ENCODE results near the gene PTPRM.

PTPRM gene

GRCh38 chr18:8365006-8365405 lies 797.9 kb downstream of the PTPRM start:
- no peak for DNase-seq (ENCODE audit: low read depth)

- no peak for DNase-seq (ENCODE audit: low read depth)
These were observed 798.4 kb downstream of the PTPRM start for GRCh38 chr18:8365528-8365927.

- DNase-seq (ENCODE audit: low read depth) = no peak
These were observed 799.0 kb downstream of the PTPRM start for GRCh38 chr18:8366070-8366469.

GRCh38 chr18:8366656-8367055 lies 799.5 kb downstream of the PTPRM start:
- no peak for DNase-seq (ENCODE audit: low read depth)

- no peak for DNase-seq (ENCODE audit: low read depth)
These were observed 800.3 kb downstream of the PTPRM start for GRCh38 chr18:8367217-8367988.

- no peak for DNase-seq (ENCODE audit: low read depth)
These were observed 801.5 kb downstream of the PTPRM start for GRCh38 chr18:8368512-8369217.

- DNase-seq (ENCODE audit: low read depth) = no peak
These were observed 806.4 kb downstream of the PTPRM start for GRCh38 chr18:8373486-8373885.

- no peak for DNase-seq (ENCODE audit: low read depth)
These were observed 807.6 kb downstream of the PTPRM start for GRCh38 chr18:8374676-8375075.

- DNase-seq (ENCODE audit: low read depth) = no peak
These were observed 808.1 kb downstream of the PTPRM start for GRCh38 chr18:8375249-8375648.

GRCh38 chr18:8376113-8376512 lies 809.0 kb downstream of the PTPRM start:
- DNase-seq (ENCODE audit: low read depth) = no peak

- no peak for DNase-seq (ENCODE audit: low read depth)
These were observed 812.2 kb downstream of the PTPRM start for GRCh38 chr18:8379187-8379941.

- DNase-seq (ENCODE audit: low read depth) = no peak
These were observed 812.9 kb downstream of the PTPRM start for GRCh38 chr18:8380006-8380405.

GRCh38 chr18:8380926-8381325 lies 813.8 kb downstream of the PTPRM start:
- DNase-seq (ENCODE audit: low read depth) = no peak

GRCh38 chr18:8381821-8382459 lies 814.8 kb downstream of the PTPRM start:
- DNase-seq (ENCODE audit: low read depth) = no peak

GRCh38 chr18:8385400-8385799 lies 818.3 kb downstream of the PTPRM start:
- DNase-seq (ENCODE audit: low read depth) = no peak

GRCh38 chr18:8386669-8387380 lies 819.7 kb downstream of the PTPRM start:
- no peak for DNase-seq (ENCODE audit: low read depth)

GRCh38 chr18:8389391-8390340 lies 822.5 kb downstream of the PTPRM start:
- no peak for DNase-seq (ENCODE audit: low read depth)

GRCh38 chr18:8391068-8391467 lies 824.0 kb downstream of the PTPRM start:
- DNase-seq (ENCODE audit: low read depth) = no peak

GRCh38 chr18:8396254-8396653 lies 829.1 kb downstream of the PTPRM start:
- DNase-seq (ENCODE audit: low read depth) = no peak

- DNase-seq (ENCODE audit: low read depth) = no peak
These were observed 829.9 kb downstream of the PTPRM start for GRCh38 chr18:8397034-8397433.

- no peak for DNase-seq (ENCODE audit: low read depth)
These were observed 832.0 kb downstream of the PTPRM start for GRCh38 chr18:8399138-8399537.

All from stimulated activated CD8-positive, alpha-beta memory T cell treated with anti-CD3 and anti-CD28 coated beads, Interleukin-4, amount 100 ng/mL, for 24 hours (primary cell).